Stomach smooth muscle (tissue), 2 donors: Measurements from ENCODE around the gene SLC1A6.
"Not testable (repeated sequence)": the region's sequence is repeated elsewhere in the genome, so short reads cannot be mapped to it uniquely, and the experiment has no call there.

Experiments
- H3K27ac ChIP-seq: one replicate; pipeline ENCODE4 v1.7.0; 2013; ENCODE audit warnings: mild to moderate bottlenecking, low read length, inconsistent platforms
- H3K27me3 ChIP-seq, 2 donors: one replicate each; pipeline ENCODE4 v1.7.0; 2013; ENCODE audit warnings: low read length in 2 of 2; ENCODE audit not compliant: insufficient read depth in 2 of 2, control insufficient read depth in 1 of 2
- H3K36me3 ChIP-seq, 2 donors: one replicate each; pipeline ENCODE4 v1.7.0; 2013; ENCODE audit warnings: low read length in 2 of 2; ENCODE audit not compliant: control insufficient read depth in 2 of 2, insufficient read depth in 2 of 2
- H3K4me1 ChIP-seq: one replicate; pipeline ENCODE4 v1.7.0; 2013; ENCODE audit warnings: low read length; ENCODE audit not compliant: control insufficient read depth, insufficient read depth
- H3K4me3 ChIP-seq, 2 donors: one replicate each; pipeline ENCODE4 v1.7.0; 2013; ENCODE audit warnings: low read length in 2 of 2
- H3K9ac ChIP-seq, 2 donors: one replicate each; pipeline ENCODE4 v1.7.0; 2013; ENCODE audit warnings: low read length in 2 of 2, mild to moderate bottlenecking in 1 of 2
- H3K9me3 ChIP-seq, 2 donors: one replicate each; pipeline ENCODE4 v1.7.0; 2013; ENCODE audit warnings: low read length in 2 of 2; ENCODE audit not compliant: control insufficient read depth in 2 of 2
- donor health status: healthy.
- donor health status: Pancreatic carcinoma.

The SLC1A6 gene

DNA sequence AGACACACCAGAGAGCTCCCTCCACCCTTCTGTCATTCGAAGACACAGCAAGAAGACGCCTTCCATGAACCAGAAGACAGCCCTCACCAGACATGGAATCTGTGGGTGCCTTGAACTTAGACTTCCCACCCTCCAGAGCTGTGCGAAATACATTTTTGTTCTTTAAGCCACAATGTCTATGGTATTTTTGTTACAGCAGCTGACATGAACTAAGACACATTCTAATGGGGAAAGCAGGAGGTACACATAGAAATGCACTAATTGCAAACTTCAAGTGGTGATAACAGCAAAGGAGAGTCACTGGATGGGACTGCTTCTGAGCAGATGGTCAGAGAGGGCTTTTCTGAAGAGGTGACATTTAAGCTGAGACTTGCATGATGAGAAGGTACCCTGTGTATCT, 22.2 kb downstream of the SLC1A6 start:
- no peaks in the 10 kb centered on the region for H3K4me1 ChIP-seq
- no peak overlapping the region for H3K9ac ChIP-seq
- peaks cover 19% of the 10 kb centered on the region in 2 donors for H3K9me3 ChIP-seq
- no peaks in the 10 kb centered on the region for H3K36me3 ChIP-seq
- H3K4me3 ChIP-seq: no peak overlapping the region
- H3K27ac ChIP-seq: no peak overlapping the region
- H3K27me3 ChIP-seq: peaks cover 2 to 3% of the 10 kb centered on the region in 2 donors

DNA sequence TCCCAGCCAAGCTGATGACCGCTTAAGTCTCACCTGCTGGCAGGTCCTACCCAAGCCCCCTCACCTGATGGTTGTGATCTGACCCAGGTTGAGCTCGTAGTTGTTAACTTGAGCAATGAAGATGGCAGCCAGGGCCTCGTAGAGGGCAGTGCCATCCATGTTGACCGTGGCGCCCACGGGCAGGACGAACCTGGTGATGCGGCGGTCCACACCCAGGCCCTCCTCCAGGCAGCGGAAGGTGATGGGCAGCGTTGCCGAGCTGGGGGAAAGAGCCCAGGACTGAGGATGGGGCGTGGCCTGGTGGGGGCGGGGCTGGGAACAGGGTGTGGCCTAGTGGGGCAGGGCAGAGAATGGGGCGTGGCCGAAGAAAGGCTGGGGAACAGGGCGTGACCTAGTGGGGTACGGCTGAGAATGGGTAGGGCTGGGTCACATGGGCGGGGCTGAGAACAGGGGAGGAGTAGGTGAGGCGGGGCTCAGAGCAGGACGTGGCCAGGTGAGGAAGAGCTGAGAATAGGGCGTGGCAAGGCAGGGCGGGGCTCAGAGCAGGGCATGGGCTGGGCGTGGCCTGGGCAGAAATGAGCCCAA, 25.5 kb downstream of the SLC1A6 start:
- Histone ChIP-seq H3K9ac (no peak overlapping the region), H3K4me1 (no peaks in the 10 kb centered on the region), H3K9me3 (peaks cover 10 to 11% of the 10 kb centered on the region in 2 donors), H3K4me3 (no peak overlapping the region), H3K36me3 (no peaks in the 10 kb centered on the region), H3K27ac (no peak overlapping the region), H3K27me3 (peaks cover 2 to 3% of the 10 kb centered on the region in 2 donors)

DNA sequence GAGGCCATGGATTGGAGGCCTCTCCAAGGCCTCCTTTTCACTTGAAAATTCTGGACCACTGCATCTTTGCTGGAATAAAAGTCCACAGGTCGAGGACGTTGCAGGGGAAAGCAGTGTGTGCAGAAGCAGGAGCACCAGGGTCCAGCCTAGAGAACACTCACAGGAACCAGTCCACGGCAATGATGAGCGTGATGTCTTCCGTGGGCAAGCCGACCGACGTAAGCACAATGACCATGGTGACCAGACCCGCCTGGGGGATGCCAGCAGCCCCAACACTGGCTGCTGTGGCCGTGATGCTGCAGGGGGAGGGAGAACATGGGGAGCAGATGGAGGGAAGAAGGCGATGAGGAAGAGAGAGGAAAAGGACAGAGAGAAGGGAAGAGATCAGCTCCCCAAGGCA, 26.9 kb downstream of the SLC1A6 start:
- H3K27me3 ChIP-seq: peaks cover 2 to 3% of the 10 kb centered on the region in 2 donors
- no peaks in the 10 kb centered on the region for H3K36me3 ChIP-seq
- H3K4me1 ChIP-seq: no peaks in the 10 kb centered on the region
- no peak overlapping the region for H3K4me3 ChIP-seq
- peaks cover 8 to 11% of the 10 kb centered on the region in 2 donors for H3K9me3 ChIP-seq
- no peak overlapping the region for H3K9ac ChIP-seq
- H3K27ac ChIP-seq: no peak overlapping the region

DNA sequence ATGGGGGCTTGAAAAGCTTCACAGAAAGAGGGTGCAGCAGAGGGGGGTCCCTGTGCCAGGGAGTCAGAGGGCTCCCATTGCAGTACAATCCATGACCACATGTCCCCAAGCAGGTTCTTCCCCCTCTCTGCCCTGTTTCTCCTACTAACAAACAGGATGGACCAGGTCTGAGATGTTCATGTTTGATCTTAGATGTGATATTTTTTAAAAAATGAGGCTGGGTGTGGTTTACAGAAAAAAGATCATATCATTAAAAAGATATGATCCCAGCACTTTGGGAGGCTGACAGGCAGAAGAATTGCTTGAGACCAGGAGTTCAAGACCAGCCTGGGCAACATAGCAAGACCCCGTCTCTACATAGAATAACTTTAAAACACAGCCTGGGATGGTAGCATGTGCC, 29.2 kb downstream of the SLC1A6 start:
- no peaks in the 10 kb centered on the region for H3K4me1 ChIP-seq
- H3K9me3 ChIP-seq: peaks cover 0 to 2% of the 10 kb centered on the region in 2 donors
- H3K27ac ChIP-seq: no peak overlapping the region
- H3K4me3 ChIP-seq: no peak overlapping the region
- H3K9ac ChIP-seq: no peak overlapping the region
- H3K36me3 ChIP-seq: no peaks in the 10 kb centered on the region
- peaks cover 0 to 2% of the 10 kb centered on the region in 2 donors for H3K27me3 ChIP-seq

DNA sequence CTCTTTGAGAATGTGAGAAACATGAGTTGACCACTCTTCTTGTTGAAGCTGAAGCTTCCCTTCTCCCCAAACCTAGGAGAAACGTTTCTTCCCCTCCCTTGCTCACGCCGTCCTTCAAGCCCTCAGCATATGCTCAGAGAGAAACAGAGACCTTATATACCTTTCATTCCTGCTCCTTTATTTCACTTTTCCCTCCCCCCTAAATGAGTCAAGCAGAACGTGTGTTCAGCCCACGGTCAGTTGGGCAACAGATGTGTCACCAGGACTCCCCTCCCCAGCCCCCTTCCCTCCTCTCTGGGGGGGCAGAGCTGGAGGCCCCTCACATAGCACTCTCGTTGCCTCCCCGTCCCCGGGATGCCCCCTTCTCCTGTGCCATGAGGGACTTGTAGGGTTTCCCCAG, 29.8 kb downstream of the SLC1A6 start:
- H3K27ac ChIP-seq: no peak overlapping the region
- H3K9ac ChIP-seq: no peak overlapping the region
- H3K4me1 ChIP-seq: no peaks in the 10 kb centered on the region
- peaks cover 0 to 2% of the 10 kb centered on the region in 2 donors for H3K27me3 ChIP-seq
- H3K9me3 ChIP-seq: peaks cover 0 to 2% of the 10 kb centered on the region in 2 donors
- no peak overlapping the region for H3K4me3 ChIP-seq
- H3K36me3 ChIP-seq: no peaks in the 10 kb centered on the region

DNA sequence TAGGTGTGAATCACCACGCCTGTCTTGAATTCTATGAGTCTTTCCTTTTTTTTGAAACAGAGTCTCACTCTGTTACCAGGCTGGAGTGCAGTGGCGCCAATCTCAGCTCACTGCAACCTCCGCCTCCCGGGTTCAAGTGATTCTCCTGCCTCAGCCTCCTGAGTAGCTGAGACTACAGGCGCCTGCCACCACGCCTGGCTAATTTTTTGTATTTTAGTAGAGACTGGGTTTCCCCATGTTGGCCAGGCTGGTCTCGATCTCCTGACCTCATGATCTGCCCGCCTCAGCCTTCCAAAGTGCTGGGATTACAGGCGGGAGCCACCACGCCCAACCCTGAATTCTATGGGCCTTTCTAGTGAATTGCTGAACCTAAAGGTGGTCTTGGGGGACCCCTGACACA, 30.3 kb downstream of the SLC1A6 start:
- not testable (repeated sequence) for H3K9ac ChIP-seq, H3K4me1 ChIP-seq, H3K36me3 ChIP-seq, H3K27ac ChIP-seq, H3K4me3 ChIP-seq, H3K27me3 ChIP-seq, H3K9me3 ChIP-seq

DNA sequence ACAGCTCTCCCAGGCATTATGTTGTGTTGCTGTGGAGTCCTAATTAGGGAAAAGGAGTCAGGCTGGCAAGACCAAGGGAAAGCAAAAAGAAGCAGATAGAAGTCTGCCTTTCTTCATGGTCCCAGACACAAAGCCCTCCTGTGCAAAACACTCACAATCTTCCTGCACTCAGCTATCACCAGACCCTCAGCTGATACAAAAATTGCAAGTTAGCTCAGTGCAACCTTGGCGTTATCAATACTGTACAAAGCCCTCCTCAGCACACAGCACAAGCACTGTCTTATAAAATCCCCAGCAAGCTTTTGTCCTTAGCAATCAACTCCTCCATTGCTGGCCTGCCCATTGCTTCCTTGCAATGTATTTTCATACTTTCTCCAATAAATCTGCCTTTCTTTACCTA, 35.2 kb downstream of the SLC1A6 start:
- no peak overlapping the region for H3K4me3 ChIP-seq
- H3K27ac ChIP-seq: no peak overlapping the region
- H3K36me3 ChIP-seq: no peaks in the 10 kb centered on the region

DNA sequence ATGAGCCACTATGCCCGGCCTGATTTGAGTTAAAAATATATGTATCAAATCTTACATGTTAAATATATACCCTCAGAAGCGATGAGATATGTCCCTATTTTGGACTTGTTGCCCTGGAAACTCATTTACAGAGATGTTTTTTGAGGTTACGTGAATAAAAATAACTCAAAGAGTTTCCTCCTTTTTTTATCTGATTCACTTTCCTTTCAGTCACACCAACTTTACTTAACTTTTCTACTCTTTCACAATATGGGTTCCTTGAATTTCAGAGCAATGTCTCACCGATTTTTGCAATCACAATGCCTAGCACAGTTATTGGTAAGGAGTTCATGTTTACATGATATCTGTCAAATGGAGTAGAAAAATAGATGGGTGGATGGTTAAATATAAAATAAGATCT, 36.1 kb downstream of the SLC1A6 start:
- no peak overlapping the region for H3K4me3 ChIP-seq
- no peak overlapping the region for H3K9ac ChIP-seq
- no peaks in the 10 kb centered on the region for H3K9me3 ChIP-seq
- no peaks in the 10 kb centered on the region for H3K27me3 ChIP-seq
- no peaks in the 10 kb centered on the region for H3K36me3 ChIP-seq
- H3K27ac ChIP-seq: no peak overlapping the region
- H3K4me1 ChIP-seq: no peaks in the 10 kb centered on the region

More for the DNA sequence above, 35.2 kb downstream of the SLC1A6 start:
- Histone ChIP-seq H3K9me3 (no peaks in the 10 kb centered on the region), H3K9ac (no peak overlapping the region), H3K27me3 (no peaks in the 10 kb centered on the region), H3K4me1 (no peaks in the 10 kb centered on the region)

DNA sequence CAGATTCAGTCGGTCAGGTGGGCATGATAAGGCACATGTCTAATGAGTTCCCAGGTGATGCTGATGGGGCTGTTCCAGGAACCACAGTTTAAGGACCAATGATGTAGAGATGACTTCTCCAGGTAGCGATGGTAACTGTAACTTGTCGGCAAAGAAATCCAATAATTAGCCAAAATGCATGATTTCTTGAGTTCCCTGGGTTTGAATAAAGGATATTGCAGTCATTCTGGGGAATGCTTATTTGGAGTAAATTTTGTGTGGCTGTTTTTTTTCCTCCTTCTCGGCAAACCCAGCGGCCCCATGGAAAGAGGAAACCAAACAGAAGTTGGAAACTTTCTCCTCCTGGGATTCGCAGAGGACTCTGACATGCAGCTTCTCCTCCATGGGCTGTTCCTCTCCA, 38.5 kb downstream of the SLC1A6 start, which contains the start of gene OR7C2:
OR7C2 (plus strand) TSS at position 301 of the 400 bp plus-strand sequence; CDS start at position 301, 0 bp downstream.
- Histone ChIP-seq H3K4me3 (no peak within 1 kb of the TSS), H3K27me3 (no peaks in the 10 kb centered on the region), H3K27ac (no peak within 1 kb of the TSS), H3K36me3 (no peaks in the 10 kb centered on the region), H3K9ac (no peak within 1 kb of the TSS), H3K4me1 (no peaks in the 10 kb centered on the region), H3K9me3 (no peaks in the 10 kb centered on the region)

DNA sequence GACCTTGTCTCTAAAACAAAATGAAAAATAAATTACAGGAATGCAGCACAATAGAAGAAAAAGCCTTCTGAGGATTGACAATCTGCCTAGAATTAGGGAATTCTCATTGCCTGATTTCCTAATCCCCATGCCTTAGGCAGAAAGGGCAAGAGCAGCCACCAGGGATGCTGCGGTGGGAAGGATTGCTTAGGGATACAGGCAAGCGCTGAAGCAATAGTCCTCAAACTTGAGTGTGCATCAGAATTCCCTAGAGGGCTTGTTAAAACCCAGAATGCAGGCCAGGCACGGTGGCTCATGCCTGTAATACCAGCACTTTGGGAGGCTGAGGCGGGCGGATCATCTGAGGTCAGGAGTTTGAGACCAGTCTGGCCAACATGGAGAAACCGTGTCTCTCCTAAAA, 39.4 kb downstream of the SLC1A6 start:
- no peak overlapping the region for H3K27ac ChIP-seq
- no peaks in the 10 kb centered on the region for H3K9me3 ChIP-seq
- no peak overlapping the region for H3K4me3 ChIP-seq
- H3K9ac ChIP-seq: no peak overlapping the region
- H3K36me3 ChIP-seq: no peaks in the 10 kb centered on the region
- H3K4me1 ChIP-seq: no peaks in the 10 kb centered on the region
- no peaks in the 10 kb centered on the region for H3K27me3 ChIP-seq

DNA sequence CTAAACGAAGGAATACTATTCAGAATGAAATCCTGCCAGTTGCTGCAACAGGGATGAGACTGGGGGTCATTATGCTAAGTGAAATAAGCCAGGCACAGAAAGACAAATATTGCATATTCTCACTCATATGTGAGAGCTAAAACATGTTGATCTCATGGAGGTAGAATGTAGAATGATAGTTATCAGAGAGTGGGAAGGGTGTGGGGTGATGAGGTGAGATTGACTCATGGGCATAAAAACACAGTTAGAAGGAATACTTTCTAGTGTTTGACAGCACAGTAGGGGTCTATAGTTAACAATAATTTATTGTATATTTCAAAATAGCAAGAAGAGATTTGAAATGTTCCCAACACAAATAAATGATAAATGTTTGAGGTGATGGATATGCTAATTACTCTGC, 46.2 kb downstream of the SLC1A6 start:
- no peak overlapping the region for H3K9ac ChIP-seq
- no peak overlapping the region for H3K4me3 ChIP-seq
- no peaks in the 10 kb centered on the region for H3K9me3 ChIP-seq
- no peaks in the 10 kb centered on the region for H3K27me3 ChIP-seq
- H3K36me3 ChIP-seq: no peaks in the 10 kb centered on the region
- H3K4me1 ChIP-seq: no peaks in the 10 kb centered on the region
- H3K27ac ChIP-seq: no peak overlapping the region
